ENCODE results near the gene WASL. TPM values are rescaled to one million over a fixed set of nuclear protein-coding genes. Genes with fewer than 3 reads are reported as not detected.

WASL gene
- total RNA-seq, 2 donors from 2014 or later: 20.9 to 24.7 TPM

DNA sequence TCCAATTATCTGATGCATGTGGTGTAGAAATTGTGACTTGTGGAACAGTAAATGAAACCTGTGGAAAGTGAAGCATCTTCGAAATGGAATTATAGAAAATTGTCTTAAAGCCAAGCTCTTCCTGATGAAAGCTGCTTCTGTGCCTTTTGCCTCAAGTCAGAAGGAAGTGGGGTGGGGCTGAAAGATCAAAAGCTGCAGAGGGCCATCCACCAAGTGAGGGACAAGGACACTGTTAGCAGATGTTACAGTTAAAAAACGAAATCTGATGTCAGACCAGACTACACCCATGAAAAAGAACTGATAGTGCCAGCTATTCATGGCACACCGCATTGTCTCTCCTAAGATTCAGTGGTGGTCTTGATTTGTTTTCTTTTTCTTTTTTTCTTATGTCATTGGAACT is 23.8 kb upstream of the WASL start:
- Histone ChIP-seq H3K36me3 (no peaks in the 10 kb centered on the region), H3K27me3 (no peaks in the 10 kb centered on the region), H3K27ac (no peak overlapping the region), H3K4me1 (no peaks in the 10 kb centered on the region), H3K9me3 (no peaks in the 10 kb centered on the region), H3K4me3 (no peak overlapping the region)
- TF ChIP-seq, protein P1, sequence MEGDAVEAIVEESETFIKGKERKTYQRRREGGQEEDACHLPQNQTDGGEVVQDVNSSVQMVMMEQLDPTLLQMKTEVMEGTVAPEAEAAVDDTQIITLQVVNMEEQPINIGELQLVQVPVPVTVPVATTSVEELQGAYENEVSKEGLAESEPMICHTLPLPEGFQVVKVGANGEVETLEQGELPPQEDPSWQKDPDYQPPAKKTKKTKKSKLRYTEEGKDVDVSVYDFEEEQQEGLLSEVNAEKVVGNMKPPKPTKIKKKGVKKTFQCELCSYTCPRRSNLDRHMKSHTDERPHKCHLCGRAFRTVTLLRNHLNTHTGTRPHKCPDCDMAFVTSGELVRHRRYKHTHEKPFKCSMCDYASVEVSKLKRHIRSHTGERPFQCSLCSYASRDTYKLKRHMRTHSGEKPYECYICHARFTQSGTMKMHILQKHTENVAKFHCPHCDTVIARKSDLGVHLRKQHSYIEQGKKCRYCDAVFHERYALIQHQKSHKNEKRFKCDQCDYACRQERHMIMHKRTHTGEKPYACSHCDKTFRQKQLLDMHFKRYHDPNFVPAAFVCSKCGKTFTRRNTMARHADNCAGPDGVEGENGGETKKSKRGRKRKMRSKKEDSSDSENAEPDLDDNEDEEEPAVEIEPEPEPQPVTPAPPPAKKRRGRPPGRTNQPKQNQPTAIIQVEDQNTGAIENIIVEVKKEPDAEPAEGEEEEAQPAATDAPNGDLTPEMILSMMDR (IDR thresholded peaks at IDR 0.05): no peak
- no peak for DNase-seq (ENCODE audit: low spot score)

DNA sequence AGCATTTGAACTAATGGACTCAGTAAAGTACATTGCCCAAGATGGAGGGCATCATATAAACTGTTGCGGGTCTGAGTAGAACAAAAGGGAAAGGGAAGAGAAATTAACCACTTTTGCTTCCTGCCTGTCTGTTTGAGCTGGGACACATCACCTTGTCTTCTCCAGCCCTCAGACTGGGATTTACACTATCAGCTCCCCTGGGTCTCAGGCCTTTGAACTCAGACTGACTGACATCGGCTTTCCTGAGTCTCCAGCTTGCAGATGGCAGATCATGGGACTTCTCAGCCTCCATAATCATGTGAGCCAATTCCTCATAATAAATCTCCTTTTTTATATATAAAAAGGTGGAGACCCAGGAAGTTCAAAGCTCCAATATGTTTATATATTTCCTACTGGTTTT is 23.0 kb upstream of the WASL start:
- no peaks in the 10 kb centered on the region for H3K9me3 ChIP-seq
- DNase-seq (ENCODE audit: low spot score): no peak
- H3K27ac ChIP-seq: no peak overlapping the region

DNA sequence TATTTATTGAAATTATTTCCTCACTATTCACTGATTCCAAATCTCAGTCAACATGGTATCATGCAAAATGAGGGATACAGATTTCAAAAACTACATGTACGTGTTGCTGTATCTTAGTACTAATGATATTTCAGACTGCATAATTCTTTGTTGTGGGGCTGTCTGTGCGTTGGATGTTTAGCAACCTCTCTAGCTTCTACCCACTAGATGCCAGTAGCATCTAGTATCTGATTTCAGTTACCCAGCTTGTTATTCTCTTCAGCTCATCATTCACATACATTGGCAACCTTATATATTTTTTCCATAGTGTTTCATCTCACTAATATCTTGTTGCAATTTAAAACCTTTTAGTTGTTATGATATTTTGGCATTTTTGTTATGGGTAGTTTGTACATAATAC is 22.5 kb upstream of the WASL start:
- TF ChIP-seq, protein P1 (IDR thresholded peaks at IDR 0.05): no peak
- H3K36me3 ChIP-seq: no peaks in the 10 kb centered on the region
- H3K4me1 ChIP-seq: no peaks in the 10 kb centered on the region
- no peak for DNase-seq (ENCODE audit: low spot score)
- no peaks in the 10 kb centered on the region for H3K9me3 ChIP-seq
- no peaks in the 10 kb centered on the region for H3K27me3 ChIP-seq
- H3K27ac ChIP-seq: no peak overlapping the region
- H3K4me3 ChIP-seq: no peak overlapping the region

More for the DNA sequence above, 23.0 kb upstream of the WASL start:
- H3K27me3 ChIP-seq: no peaks in the 10 kb centered on the region
- no peaks in the 10 kb centered on the region for H3K4me1 ChIP-seq
- H3K36me3 ChIP-seq: no peaks in the 10 kb centered on the region
- TF ChIP-seq, protein P1 (IDR thresholded peaks at IDR 0.05): no peak
- H3K4me3 ChIP-seq: no peak overlapping the region

DNA sequence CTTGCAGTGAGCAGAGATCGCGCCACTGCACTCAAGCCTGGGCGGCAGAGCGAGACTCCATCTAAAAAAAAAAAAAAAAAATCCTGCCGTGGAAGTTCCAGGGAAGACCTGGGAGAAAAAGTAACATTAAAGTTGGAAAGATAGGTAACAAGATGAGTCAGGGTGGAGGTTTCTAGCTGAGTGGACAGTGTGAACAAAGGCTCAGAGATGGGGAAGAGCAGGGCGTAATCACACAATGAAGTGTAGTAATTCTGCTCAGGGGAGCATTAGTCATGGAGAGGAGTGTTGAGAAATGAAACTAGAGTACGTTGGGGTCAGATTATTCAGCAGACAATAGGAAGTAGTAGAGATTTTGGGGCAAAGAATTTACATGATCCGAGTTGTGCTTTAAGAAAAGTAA is 21.6 kb upstream of the WASL start:
- H3K27ac ChIP-seq: no peak overlapping the region
- H3K27me3 ChIP-seq: no peaks in the 10 kb centered on the region
- no peaks in the 10 kb centered on the region for H3K9me3 ChIP-seq
- H3K36me3 ChIP-seq: no peaks in the 10 kb centered on the region
- TF ChIP-seq, protein P1 (IDR thresholded peaks at IDR 0.05): no peak
- H3K4me3 ChIP-seq: no peak overlapping the region
- DNase-seq (ENCODE audit: low spot score): no peak
- no peaks in the 10 kb centered on the region for H3K4me1 ChIP-seq

DNA sequence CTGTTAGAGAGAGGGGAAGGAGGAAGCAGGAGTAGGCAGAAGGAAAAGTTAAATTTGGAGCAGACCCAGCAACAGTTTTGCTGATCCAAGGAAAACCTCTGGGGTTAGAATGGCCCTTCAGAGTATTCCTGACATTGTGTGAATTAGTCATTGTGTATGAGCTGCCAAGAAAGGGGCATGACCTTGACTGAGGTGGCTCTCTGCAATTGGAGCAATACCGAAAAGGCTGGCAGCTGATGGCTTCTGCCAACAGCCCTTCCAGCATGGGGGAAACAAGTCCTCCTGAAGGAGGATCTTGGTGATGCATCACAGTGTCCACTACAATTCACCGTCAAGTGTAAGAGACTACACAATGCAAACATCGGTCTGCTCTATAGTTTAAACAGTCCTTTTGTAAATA is 20.6 kb upstream of the WASL start:
- TF ChIP-seq, protein P1 (IDR thresholded peaks at IDR 0.05): no peak
- Histone ChIP-seq H3K27me3 (no peaks in the 10 kb centered on the region), H3K4me1 (no peaks in the 10 kb centered on the region), H3K27ac (no peak overlapping the region), H3K4me3 (no peak overlapping the region), H3K9me3 (no peaks in the 10 kb centered on the region), H3K36me3 (no peaks in the 10 kb centered on the region)
- DNase-seq (ENCODE audit: low spot score): peak; percentile 65

DNA sequence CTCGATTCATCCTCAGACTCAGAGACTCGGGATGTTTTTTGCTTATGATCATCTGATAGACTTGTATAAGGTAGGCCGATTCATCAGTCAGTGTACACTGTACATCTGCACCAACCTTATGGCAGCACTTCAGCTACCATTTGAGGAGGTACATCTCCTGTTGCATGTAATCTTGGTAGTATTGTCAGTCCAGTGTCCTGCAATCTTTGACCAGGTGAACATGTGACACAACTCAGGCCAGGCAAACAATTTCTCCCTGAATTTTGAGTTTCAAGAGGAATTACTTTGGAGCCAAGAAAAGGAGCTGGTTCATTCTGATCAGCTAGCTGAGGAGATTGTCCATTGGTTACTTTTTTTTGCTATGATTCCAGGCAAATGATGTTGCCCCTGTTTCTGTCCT is 19.7 kb upstream of the WASL start:
- Histone ChIP-seq H3K36me3 (no peaks in the 10 kb centered on the region), H3K9me3 (no peaks in the 10 kb centered on the region), H3K27me3 (no peaks in the 10 kb centered on the region), H3K27ac (no peak overlapping the region), H3K4me3 (no peak overlapping the region), H3K4me1 (no peaks in the 10 kb centered on the region)
- no peak for DNase-seq (ENCODE audit: low spot score)
- TF ChIP-seq, protein P1 (IDR thresholded peaks at IDR 0.05): no peak

Data from right atrium auricular region (tissue), 2 donors.